Pons (tissue), 1 donor: ENCODE results near the gene ZNF175.
"Not testable (repeated sequence)": the region's sequence is repeated elsewhere in the genome, so short reads cannot be mapped to it uniquely, and the experiment has no call there.

Experiments used
- DNase-seq: peaks from one replicate; pipeline ENCODE4 v3.0.0-alpha.2; 2016; ENCODE audit warnings: low spot score

The ZNF175 gene

GRCh38 chr19:51592521-51592920 is 21.4 kb downstream of the ZNF175 start:
- no peak for DNase-seq

- no peak for DNase-seq
These were observed 22.2 kb downstream of the ZNF175 start for GRCh38 chr19:51593138-51593890.

- peak; percentile 98 for DNase-seq
These were observed 23.1 kb downstream of the ZNF175 start for GRCh38 chr19:51593969-51594773.

- no peak for DNase-seq
These were observed 23.7 kb downstream of the ZNF175 start for GRCh38 chr19:51594774-51595109.

- no peak for DNase-seq
These were observed 24.4 kb downstream of the ZNF175 start for GRCh38 chr19:51595190-51596175.

GRCh38 chr19:51598159-51598915 is 27.3 kb downstream of the ZNF175 start:
- DNase-seq = no peak

GRCh38 chr19:51599084-51599483 is 28.0 kb downstream of the ZNF175 start:
- DNase-seq = no peak

- DNase-seq = no peak
These were observed 30.0 kb downstream of the ZNF175 start for GRCh38 chr19:51600940-51601580.

GRCh38 chr19:51602189-51602854 is 31.2 kb downstream of the ZNF175 start:
- DNase-seq = no peak

- DNase-seq = no peak
These were observed 36.0 kb downstream of the ZNF175 start for GRCh38 chr19:51607077-51607476.

- DNase-seq = peak; percentile 41
These were observed 37.0 kb downstream of the ZNF175 start for GRCh38 chr19:51607920-51608562.

GRCh38 chr19:51610576-51610975 is 39.5 kb downstream of the ZNF175 start:
- no peak for DNase-seq

- no peak for DNase-seq
These were observed 43.7 kb downstream of the ZNF175 start for GRCh38 chr19:51614789-51615188.

GRCh38 chr19:51615991-51616390 is 44.9 kb downstream of the ZNF175 start:
- DNase-seq = no peak

GRCh38 chr19:51621178-51621577 is 50.1 kb downstream of the ZNF175 start:
- peak; percentile 2 for DNase-seq

GRCh38 chr19:51626675-51627074 is 55.6 kb downstream of the ZNF175 start:
- no peak for DNase-seq

- no peak for DNase-seq
These were observed 56.5 kb downstream of the ZNF175 start for GRCh38 chr19:51627491-51628138.

GRCh38 chr19:51628153-51628939 is 57.3 kb downstream of the ZNF175 start:
- no peak for DNase-seq

- not testable (repeated sequence) for DNase-seq
These were observed 59.2 kb downstream of the ZNF175 start, which contains the start of gene SIGLEC5 for GRCh38 chr19:51630315-51630714. Gene SIGLEC5, minus strand, starts transcription at chr19:51630401. Its CDS starts 66 bp downstream, at chr19:51630335.
